ENCODE data around the gene NRAS. TPM values are rescaled to one million over a fixed set of nuclear protein-coding genes. Genes with fewer than 3 reads are reported as not detected.

The NRAS gene
- total RNA-seq, 1 experiment from 2014 or later, result 53.5 TPM

GRCh38 chr1:114685851-114686250 is 30.7 kb downstream of the NRAS start (continued):
- TF ChIP-seq MLX (CRISPR knock-in tag; IDR thresholded peaks at IDR 0.05), result no peak
- no peak for TF ChIP-seq ZNF416 (CRISPR knock-in tag; IDR thresholded peaks at IDR 0.05)
- no peak for TF ChIP-seq RELA (CRISPR knock-in tag; IDR thresholded peaks at IDR 0.05; ENCODE audit: borderline replicate concordance)
- TF ChIP-seq FOXJ3 (CRISPR knock-in tag; IDR thresholded peaks at IDR 0.05; ENCODE audit: borderline replicate concordance), result no peak
- TF ChIP-seq ZBTB43 (CRISPR knock-in tag; IDR thresholded peaks at IDR 0.05), result no peak
- TF ChIP-seq AFF4 (CRISPR knock-in tag; IDR thresholded peaks at IDR 0.05; ENCODE audit: borderline replicate concordance), result no peak
- TF ChIP-seq ARID4B (CRISPR knock-in tag; IDR thresholded peaks at IDR 0.05; ENCODE audit: borderline replicate concordance), result no peak
- TF ChIP-seq SMAD3 (CRISPR knock-in tag; IDR thresholded peaks at IDR 0.05; ENCODE audit: borderline replicate concordance), result no peak
- no peak for TF ChIP-seq ATF1 (CRISPR knock-in tag; IDR thresholded peaks at IDR 0.05)
- no peak for TF ChIP-seq STAT6 (CRISPR knock-in tag; conservative IDR thresholded peaks at IDR 0.05; ENCODE audit: low read depth)

GRCh38 chr1:114677691-114678090 is 38.9 kb downstream of the NRAS start:
- Mint-ChIP-seq H3K4me1 (no peaks in the 10 kb centered on the region), H3K27me3 (ENCODE audit: low read depth) (peaks cover 29% of the 10 kb centered on the region), H3K36me3 (no peaks in the 10 kb centered on the region), H3K27ac (no peak overlapping the region), H3K4me3 (no peak overlapping the region), H3K9me3 (no peaks in the 10 kb centered on the region)
- CTCF ChIA-PET, result no interaction called here
- POLR2A ChIA-PET, result no interaction called here
- no peak for DNase-seq (ENCODE audit: low spot score)
- ATAC-seq, result no peak
- TF ChIP-seq ATF6 (CRISPR knock-in tag; IDR thresholded peaks at IDR 0.05) (no peak), ERG (CRISPR knock-in tag; IDR thresholded peaks at IDR 0.05) (no peak), GABPB1 (CRISPR knock-in tag; IDR thresholded peaks at IDR 0.05) (no peak), MAX (CRISPR knock-in tag; IDR thresholded peaks at IDR 0.05) (no peak), ZNF121 (CRISPR knock-in tag; IDR thresholded peaks at IDR 0.05) (no peak), TEAD1 (CRISPR knock-in tag; IDR thresholded peaks at IDR 0.05) (no peak)
